ENCODE data around the gene RAB20.
"Not testable (repeated sequence)": the region's sequence is repeated elsewhere in the genome, so short reads cannot be mapped to it uniquely, and the experiment has no call there.

RAB20 gene

DNA sequence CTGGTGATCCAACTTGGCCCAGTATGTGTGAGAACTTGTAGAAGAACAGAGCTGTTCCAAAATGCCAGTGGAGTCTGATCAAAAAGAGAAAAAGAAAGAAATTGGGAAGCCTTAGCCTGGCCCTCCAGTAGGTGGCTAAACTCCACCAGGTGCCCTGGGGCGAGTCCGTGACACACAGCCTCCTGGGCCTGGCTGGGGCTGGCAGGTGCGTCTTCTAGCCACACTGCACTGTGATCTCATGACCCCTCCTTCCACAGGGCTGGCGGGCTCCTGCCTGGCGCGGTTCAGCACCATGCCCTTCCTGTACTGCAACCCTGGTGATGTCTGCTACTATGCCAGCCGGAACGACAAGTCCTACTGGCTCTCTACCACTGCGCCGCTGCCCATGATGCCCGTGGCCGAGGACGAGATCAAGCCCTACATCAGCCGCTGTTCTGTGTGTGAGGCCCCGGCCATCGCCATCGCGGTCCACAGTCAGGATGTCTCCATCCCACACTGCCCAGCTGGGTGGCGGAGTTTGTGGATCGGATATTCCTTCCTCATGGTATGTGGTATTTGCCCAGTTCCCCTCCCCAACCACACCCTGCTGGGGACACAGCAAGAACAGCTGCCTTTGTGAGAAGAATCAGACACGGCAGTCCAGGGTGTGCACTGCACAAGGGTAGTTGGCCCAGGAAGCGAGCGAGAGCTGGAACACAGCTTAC, 53.7 kb downstream of the RAB20 start:
- DNase-seq, result no peak

DNA sequence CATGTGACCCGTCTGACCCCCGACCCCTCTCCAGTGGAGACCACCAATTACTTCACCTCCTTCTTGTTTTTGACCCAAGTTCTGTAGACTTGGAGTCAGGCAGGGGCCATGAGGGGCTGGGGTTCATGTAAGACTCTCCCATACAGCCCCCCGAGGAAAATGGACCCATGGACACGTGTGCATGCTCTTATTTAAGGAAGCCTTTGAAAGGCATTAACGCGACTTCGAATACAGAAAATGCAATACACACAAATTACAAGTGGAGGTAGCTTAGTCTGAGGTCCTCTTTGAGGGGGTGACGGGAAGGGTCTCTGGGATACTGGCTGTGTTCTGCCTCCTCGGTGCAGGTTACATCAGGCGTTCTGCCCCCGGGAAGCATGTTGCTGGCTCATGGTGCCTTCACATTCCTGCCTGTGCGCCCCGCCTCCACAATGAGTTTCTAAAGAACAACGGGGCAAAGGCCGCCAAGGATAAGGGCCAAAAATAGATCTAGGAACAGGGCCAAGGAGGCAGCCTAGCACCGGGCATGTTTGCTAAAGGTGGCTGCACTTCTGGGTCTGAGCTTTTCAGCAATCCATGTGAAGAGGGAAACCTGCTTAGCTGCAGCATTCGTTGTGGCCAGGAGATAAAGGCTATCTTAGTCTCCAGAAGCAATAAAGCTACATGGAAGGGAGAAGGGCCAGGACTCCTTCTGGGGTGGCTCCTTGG, 54.5 kb downstream of the RAB20 start:
- no peak for DNase-seq

DNA sequence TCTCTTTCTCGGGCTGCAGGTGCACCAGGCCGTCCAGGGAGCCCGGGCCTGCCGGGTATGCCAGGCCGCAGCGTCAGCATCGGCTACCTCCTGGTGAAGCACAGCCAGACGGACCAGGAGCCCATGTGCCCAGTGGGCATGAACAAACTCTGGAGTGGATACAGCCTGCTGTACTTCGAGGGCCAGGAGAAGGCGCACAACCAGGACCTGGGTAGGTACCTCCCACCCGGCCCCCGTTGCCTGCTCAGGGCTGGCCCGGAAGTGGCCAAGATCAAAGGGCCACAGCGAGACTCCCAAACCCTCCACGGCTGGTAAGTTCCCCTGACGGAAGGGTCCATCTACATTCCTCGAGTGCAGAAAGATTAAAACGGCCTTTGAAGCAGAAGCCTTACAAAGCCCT, 55.1 kb downstream of the RAB20 start:
- no peak for DNase-seq

DNA sequence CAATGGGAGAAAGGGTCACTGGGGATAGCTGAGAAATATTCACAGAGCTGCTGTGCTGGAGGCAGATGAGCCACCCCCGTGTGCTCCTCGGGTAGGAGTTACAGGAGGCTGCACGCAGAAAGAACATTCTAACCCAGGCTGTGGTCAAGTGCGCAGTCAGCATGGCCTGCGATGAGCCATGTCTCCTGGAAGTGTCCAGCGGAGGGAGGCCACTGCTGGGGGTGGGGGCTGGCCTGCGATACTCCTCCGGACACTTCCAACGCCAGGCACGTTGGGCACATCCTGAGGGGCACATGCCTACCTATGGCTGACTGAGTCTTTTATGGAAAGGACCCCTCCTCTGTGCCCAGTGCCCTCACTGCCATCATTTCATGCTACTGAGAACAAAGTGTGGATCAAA, 55.9 kb downstream of the RAB20 start:
- DNase-seq, result no peak

DNA sequence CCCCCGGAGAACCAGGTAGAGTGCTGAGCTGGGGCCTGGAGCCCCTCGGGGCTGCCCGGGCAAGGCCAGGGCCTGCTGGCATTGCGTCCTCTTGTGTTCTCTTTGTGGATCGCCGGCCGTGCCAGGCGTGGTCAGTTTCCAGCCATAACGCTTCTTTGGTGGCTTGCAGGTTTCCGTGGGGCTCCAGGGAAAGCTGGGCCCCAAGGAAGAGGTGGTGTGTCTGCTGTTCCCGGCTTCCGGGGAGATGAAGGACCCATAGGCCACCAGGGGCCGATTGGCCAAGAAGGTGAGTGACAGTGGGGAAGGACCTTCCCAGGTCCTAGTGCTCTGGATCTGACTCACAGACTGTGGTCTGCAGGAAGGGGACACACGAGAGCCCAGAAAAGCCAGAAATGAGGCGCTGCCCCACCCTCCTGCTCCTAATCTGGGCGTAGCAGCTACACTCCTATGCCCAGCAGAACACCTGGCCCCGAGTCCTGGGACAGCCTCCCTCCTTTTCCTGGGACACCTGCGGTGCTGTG, 57.5 kb downstream of the RAB20 start:
- no peak for DNase-seq

DNA sequence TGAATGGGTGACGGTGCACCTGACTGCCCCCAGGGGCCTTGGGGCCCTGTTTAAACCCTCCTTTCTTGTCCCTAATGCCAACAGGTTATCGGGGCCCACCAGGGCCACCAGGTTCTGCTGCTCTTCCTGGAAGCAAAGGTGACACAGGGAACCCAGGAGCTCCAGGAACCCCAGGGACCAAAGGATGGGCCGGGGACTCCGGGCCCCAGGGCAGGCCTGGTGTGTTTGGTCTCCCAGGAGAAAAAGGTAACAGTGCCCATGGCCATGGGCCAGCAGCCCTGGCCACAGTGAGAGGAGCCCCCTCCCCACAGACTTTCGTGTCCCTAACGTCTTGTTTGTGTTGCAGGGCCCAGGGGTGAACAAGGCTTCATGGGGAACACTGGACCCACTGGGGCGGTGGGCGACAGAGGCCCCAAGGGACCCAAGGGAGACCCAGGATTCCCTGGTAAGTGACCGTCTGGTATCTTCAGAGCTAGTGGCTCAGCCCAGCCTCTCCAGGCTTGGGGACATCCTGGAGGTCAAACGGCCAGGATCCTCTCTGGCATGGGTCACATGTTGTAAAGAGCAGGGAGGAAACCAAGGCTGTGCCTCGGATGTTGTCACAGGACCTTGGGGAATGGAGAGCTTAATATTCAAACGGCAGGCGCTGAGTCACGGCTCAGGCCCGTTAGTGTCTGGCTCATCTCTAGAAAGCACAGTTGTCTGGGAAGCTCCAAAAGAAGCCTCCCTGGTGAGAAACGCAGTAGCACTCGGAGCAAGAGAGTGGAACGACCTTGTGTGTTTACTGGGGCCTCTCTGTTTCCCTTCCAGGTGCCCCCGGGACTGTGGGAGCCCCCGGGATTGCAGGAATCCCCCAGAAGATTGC, 58.3 kb downstream of the RAB20 start:
- DNase-seq, result no peak

DNA sequence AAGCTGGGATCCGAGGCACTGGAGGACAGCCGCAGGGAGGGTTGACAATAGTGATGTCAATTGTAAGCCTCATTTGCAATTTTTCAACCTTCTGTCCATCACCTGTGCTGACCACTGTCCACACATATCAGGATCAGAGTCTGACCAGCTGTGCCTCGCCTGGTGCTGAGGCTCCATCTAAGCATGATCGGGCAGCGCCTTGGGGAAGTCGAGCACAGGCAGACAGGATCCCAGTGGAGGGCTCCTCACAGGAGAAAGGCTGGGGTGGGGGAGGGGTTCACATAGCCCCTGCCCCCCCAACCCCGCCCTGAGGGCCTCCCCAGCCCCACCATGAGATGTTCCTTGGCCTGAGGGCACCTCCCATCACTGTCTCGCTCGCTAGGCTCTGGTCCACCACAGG, 60.3 kb downstream of the RAB20 start:
- DNase-seq, result no peak

DNA sequence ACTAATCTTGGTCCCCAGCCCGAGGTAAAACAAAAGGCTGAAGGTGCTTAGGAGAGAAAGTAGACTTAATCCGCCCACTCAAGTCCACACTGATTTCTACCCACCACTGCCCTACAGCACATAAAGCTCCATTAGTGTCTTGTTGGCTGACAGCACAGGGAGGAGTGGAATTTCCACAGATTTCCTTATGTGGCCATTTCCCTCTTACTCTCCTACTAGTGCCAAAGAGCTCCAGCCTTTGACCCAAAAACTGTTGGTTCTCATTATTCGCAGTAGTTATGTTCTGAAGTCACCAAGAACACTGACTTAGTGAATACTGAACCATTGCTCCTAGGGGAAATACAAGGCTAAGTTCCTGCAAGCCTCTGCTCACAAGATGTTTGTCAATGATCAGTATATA, 61.2 kb downstream of the RAB20 start:
- peak in 1 of 2 experiments; percentile 49 for DNase-seq

DNA sequence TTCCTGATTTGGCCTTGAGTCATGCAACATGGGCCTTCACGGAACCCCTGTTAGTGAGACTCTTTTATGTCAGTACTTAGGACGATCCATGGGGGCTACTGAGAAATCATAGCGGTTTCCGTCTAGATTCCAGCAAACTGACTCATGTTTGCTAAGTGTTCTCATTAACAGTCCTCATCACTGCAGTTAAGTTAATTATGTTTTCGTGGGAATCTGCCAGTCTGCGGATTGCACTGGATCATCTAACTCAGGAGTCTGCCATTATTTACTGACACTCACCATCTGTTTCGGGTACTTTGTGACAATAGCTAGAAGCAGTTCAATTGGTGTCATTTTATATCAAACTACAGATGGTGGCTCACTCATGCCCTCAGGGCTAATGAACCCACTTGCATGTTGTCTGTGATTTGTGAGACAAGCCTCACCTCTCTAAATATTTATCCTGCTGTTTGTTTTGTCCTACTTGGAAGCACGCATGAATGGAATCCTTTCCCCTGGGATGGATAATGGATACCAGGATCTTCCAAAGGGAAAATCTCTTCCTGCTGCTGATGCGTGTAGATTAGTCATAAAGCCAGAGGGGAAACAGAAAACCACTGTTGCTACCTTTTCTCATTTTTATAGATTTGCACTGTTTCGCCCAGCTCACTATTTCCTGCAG, 61.8 kb downstream of the RAB20 start:
- peak; percentile 85 to 96 for DNase-seq

DNA sequence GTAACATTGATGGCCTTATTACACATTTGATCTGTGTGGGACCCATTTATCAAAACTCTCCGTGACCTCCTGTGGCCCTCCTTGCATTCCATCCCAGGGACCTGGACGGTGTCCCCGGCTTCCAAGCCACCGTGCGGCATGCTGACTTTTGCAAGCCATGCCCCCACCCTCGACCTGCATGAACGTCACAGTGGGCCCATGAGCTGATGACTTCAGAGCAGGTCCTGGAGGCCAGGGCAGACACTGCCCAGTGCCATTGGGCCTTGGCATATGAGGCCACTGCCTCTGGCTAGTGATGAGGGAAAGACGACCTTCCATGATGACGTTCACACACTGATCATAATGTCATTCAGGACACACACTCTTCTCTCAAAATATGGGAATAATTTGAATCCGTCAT, 62.8 kb downstream of the RAB20 start:
- DNase-seq, result no peak

DNA sequence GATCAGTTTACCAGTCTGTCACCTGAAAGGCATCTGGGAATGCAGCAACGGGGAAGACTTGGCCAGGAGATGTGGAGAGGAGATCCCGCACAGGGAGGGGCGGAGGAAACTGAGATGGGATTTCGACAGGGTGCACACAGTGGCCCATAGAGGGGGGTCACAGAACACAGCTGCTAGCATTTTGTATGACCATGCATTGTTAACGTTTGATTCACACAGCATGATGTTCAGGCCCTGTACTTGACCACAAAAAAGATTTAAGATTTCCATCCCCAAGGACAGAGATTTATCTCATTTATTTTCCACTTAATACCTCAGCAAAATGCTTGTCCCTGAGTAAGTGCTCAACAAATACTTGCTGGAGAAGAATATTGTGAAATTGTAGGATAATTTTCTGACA, 63.2 kb downstream of the RAB20 start:
- no peak for DNase-seq

DNA sequence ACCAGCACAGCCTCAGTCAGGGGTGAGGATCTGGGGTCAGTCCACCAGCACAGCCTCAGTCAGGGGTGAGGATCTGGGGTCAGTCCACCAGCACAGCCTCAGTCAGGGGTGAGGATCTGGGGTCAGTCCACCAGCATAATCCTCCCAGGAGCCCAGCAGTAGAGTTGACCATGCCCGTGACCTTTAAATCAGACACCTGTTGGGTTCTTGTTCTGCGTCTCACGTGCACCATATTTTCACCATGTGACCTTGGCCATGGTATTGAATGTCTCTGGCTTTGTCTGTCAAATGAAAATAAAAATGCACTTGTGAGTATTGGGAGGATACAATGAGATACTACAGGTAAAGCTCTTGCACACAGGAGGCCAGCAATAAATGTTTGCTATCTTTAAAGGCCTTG, 63.6 kb downstream of the RAB20 start:
- not testable (repeated sequence) for DNase-seq

DNA sequence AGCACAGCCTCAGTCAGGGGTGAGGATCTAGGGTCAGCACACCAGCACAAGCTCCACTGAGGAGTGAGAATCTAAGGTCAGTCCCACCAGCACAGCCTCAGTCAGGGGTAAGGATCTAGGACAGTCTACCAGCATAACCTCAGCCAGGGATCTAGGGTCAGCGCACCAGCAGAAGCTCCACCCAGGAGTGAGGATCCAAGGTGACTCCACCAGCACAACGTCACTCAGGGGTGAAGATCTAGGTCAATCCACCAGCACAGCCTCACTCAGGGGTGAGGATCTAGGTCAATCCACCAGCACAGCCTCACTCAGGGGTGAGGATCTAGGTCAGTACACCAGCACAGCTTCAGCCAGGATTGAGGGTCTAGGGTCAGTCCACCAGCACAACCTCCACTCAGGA, 64.5 kb downstream of the RAB20 start:
- no peak for DNase-seq

DNA sequence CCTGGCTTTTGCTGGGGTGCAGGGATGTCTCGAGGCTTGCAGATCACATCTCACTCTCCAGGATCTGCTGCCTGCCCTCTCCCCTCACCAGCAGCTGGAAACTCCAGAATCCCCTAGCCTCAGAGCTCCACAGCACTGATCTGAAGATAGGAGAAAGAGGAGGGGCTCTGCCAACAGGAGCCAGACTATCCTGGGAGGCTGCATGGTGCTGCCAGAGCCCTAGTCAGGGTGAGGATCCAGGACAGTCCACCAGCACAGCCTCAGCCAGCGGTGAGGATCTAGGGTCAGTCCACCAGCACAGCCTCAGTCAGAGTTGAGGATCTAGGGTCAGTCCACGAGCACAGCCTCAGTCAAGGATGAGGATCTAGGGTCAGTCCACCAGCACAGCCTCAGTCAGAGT, 65.2 kb downstream of the RAB20 start:
- no peak for DNase-seq

DNA sequence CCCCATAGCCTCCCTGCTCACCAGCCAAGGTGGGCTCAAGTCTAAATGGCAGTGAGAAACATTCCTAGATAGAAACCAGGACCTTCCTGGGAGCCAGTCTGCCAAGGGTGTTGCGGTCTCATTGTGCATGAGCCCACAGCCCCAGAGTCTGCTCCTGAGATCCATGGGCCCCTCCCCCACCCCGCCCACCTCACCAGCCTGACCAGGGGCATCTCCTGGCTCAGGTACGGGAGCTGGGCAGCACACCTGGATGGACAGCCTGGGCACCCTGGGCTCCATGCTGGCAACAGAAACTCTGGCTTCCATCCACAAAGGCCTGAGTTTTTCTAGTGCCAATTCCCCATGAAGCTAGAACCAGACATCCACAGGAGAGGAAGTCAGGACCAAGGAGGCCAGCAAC, 65.6 kb downstream of the RAB20 start:
- DNase-seq, result no peak

DNA sequence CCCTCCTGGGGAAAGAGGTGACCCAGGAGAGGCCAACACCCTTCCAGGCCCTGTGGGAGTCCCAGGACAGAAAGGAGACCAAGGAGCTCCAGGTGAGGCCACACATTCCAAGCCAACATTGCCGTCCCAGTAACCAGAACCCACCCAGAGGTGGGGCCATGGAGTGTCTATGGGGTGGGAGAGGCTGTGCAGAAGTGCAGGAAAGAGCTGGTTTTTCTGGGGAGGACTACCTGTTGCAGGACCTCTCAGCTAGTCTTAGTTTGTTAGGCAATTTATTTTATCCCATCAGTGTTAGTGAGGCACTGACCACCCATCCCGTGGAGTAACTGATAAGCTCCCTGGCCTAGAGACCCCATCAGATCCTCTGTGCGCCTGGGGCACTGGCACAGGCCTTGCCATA, 66.1 kb downstream of the RAB20 start:
- DNase-seq, result no peak

DNA sequence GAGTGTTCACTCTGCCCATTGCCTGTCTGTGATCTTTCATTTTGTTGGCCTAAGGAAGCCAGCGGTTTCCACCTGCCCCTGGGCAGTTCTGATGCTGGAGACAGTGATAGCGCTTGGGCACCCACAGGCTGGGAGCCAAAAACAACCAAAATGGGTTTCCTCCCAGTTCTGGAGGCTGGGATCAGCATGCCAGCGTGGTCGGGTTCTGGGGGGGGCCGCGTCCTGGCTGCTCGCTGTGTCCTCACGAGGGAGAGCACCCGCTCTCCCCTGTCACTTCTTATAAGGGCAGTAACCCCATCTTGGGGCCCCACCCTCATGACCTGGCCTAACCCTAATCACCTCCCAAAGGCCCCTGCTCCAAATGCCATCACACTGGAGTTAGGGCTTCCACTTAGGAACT, 67.9 kb downstream of the RAB20 start:
- DNase-seq, result no peak

DNA sequence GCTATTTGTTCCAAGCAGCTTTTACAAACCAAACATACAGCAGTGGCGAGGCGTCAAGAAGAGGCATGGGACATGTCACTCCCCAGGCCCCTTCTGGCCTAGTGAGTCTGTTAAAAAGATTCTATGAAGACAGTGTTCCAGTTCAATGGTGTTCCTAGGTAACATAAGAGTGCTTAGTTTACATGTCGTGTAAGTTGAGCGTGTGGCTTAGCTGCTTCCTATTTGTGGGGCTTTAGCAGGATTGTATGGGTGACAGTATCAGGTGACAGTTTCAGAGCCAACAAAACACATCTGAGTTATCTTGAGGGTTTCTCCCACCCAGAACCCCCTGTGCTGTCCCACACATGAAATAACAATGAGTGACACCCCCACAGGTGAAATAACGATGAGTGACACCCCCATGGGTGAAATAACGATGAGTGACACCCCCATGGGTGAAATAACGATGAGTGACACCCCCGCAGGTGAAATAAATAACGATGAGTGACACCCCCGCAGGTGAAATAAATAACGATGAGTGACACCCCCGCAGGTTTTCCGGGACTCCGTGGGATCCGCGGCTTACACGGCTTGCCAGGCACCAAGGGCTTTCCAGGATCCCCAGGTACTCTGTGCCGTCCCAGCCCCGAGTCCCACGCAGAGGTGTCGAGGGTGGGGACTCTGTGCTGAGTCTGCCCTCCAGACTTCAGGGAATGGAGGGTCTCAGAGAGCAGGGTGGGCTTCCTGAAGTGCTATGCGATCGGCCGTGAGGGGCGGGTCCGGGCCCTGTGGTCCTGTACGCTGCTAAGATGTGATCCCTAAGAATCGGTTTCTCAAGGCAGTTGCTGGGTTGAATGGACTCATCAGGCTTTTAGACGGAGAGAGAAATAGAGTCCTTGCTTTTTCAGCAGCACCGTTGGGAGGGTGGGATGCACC, 68.6 kb downstream of the RAB20 start:
- DNase-seq, result no peak

DNA sequence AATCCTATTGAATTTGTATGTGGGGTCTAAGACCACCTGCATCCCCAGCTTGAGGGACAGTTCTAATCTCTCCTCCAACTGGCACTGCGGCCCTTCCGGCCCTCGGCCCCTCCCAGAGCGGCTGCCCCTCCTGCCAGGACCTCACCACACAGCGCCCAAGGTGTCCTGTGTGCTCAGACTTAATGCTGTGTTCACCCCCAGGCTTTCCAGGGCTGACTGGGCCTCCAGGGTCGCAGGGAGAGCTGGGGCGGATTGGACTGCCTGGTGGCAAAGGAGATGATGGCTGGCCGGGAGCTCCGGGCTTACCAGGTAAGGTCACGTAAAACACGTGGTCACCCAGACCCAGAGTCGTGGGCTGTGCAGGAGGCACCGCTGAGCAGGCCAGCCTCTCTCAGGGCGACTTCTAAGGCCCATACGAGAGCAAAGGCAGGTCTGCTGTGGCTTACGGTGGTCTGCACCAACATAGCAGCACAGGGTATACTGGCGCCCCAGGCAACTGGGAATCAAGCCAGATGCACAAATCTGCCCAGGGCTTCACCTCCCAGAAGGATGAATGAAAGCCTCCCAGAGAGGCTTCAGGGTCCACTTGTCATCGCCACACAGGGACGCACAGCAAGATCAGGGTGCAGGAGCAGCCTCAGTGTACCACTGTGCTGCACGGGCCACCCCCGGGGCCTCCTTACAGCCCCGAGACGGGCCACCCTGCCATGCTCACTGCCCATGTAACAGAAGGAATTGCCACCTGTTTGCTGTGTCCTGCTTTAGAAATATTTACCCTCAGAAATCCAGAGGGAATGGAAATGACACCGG, 69.4 kb downstream of the RAB20 start:
- no peak for DNase-seq

DNA sequence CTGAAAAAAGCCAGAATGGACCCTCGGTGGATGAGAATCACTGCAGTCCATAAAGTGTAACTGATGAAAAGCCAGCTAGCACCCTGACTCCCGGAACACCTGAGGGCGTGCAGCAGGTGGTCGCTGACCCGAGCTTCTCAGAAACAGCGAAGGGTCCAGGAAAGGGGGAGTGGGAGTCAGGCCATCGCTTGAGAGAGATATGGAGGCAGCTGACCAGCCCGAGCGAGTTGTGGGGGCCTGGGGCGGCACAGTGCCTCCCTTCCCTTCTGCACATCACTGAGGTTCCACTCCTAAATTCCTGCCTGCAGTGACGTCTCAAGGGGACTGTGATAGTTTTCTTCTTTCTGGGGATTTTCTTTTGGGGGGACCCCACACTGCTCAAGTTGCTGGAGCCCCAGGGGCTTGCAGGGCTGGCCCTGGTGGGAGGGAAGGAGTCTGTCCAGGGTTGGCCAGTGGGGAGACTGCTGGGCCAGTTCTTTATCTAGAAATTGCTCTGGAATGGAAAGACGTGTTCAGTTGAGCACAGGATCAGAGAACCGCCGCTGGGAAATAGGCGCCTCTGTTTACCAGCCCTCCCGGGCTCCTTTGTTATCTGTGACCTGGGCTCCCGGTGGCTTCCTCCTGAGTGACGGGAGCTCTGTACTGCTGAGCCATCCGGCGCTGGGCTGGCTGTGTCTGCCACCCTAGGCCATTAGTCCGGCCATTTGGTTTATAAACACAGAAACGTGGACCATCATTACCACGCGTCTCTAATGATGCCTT, 71.3 kb downstream of the RAB20 start:
- DNase-seq, result no peak

Measured in NCI-H524 (cell line).